H1 (cell line): ENCODE data around the gene KRT75. TPM values are rescaled to one million over a fixed set of nuclear protein-coding genes. Genes with fewer than 3 reads are reported as not detected.

Source experiments
- CTCF ChIA-PET: fragments of 300-600 bp; sonication (Branson Sonifier 250); formaldehyde crosslinking; loops from one replicate; lab custom pipeline; 2021; ENCODE audit not compliant: partially characterized antibody; lab: Charles Lee
- POLR2A ChIA-PET: fragments of 300-600 bp; sonication (Branson Sonifier 250); formaldehyde crosslinking; loops from one replicate; lab custom pipeline; 2021; ENCODE audit warnings: inconsistent platforms; ENCODE audit not compliant: partially characterized antibody; lab: Charles Lee
- DNase-seq, 2 experiments: peaks; one replicate each; pipeline versions ENCODE4 v3.0.0 to v3.0.0-alpha.2; 2010 to 2022; ENCODE audit warnings: low spot score in 2 of 2, low read depth in 1 of 2, mixed read lengths in 1 of 2
- FAIRE-seq: peaks from 2 replicates; lab custom pipeline; 2011; peaks lifted over from hg19 to GRCh38; lab: Jason Lieb, UNC
- H2AFZ ChIP-seq: 2 replicates; pipeline ENCODE4 v1.8.1; 2012; ENCODE audit warnings: low read length, inconsistent platforms
- H2AK5ac ChIP-seq: 2 replicates; pipeline ENCODE4 v1.6.1; 2013; ENCODE audit warnings: low read depth, low read length
- H2BK120ac ChIP-seq: replicated peaks from 2 replicates; pipeline ENCODE3; 2013; ENCODE audit warnings: low read depth, low read length, inconsistent platforms
- H2BK12ac ChIP-seq: 2 replicates; pipeline ENCODE4 v1.6.1; 2013; ENCODE audit warnings: low read depth, low read length
- H2BK15ac ChIP-seq: 2 replicates; pipeline ENCODE4 v1.6.1; 2013; ENCODE audit warnings: low read length
- H2BK20ac ChIP-seq: 2 replicates; pipeline ENCODE4 v1.6.1; 2013; ENCODE audit warnings: low read length
- H2BK5ac ChIP-seq: 2 replicates; pipeline ENCODE4 v1.6.1; 2013; ENCODE audit warnings: low read depth, low read length
- H3K14ac ChIP-seq: 2 replicates; pipeline ENCODE4 v1.6.1; 2013; ENCODE audit warnings: inconsistent platforms; ENCODE audit not compliant: insufficient read length
- H3K18ac ChIP-seq: 2 replicates; pipeline ENCODE4 v1.6.1; 2013; ENCODE audit warnings: low read length; ENCODE audit errors: extremely low read depth
- H3K23ac ChIP-seq: 2 replicates; pipeline ENCODE4 v1.6.1; 2013; ENCODE audit warnings: inconsistent platforms; ENCODE audit not compliant: insufficient read length
- H3K23me2 ChIP-seq: 2 replicates; pipeline ENCODE4 v1.6.1; 2013; ENCODE audit warnings: low read depth, low read length
- H3K27ac ChIP-seq: 2 replicates; pipeline ENCODE4 v1.6.1; 2011; ENCODE audit warnings: low read depth, low read length, inconsistent platforms
- H3K27me3 ChIP-seq, 4 experiments: replicated peaks in 1 of 4; 1 replicate in 1 of 4; 2 replicates in 3 of 4; pipeline versions ENCODE4 v1.6.1 to v1.8.1; 2011 to 2013; ENCODE audit warnings: low read length in 3 of 4, mild to moderate bottlenecking in 3 of 4, inconsistent platforms in 2 of 4, mixed read lengths in 2 of 4, moderate library complexity in 1 of 4; ENCODE audit not compliant: control insufficient read depth in 3 of 4, insufficient read depth in 3 of 4; ENCODE audit errors: extremely low read depth in 1 of 4
- H3K36me3 ChIP-seq, 4 experiments: 2 replicates each; pipeline versions ENCODE4 v1.6.1 to v1.8.1; 2011 to 2013; ENCODE audit warnings: mild to moderate bottlenecking in 4 of 4, low read length in 3 of 4, moderate library complexity in 2 of 4, control low read depth in 1 of 4, inconsistent platforms in 1 of 4; ENCODE audit not compliant: insufficient read depth in 4 of 4, control insufficient read depth in 2 of 4
- H3K4ac ChIP-seq: replicated peaks from 2 replicates; pipeline ENCODE3; 2013; ENCODE audit warnings: low read length, low read depth, mixed read lengths, inconsistent platforms; ENCODE audit not compliant: insufficient read length
- H3K4me1 ChIP-seq, 4 experiments: replicated peaks in 1 of 4; 1 replicate in 1 of 4; 2 replicates in 3 of 4; pipeline versions ENCODE4 v1.6.1 to v1.8.1; 2011 to 2013; ENCODE audit warnings: low read length in 3 of 4, inconsistent platforms in 2 of 4, mixed read lengths in 1 of 4; ENCODE audit not compliant: insufficient read depth in 4 of 4, control insufficient read depth in 3 of 4
- H3K4me2 ChIP-seq, 2 experiments: 2 replicates each; pipeline versions ENCODE4 v1.6.1 to v1.8.1; 2011 to 2013; ENCODE audit warnings: low read depth in 2 of 2, low read length in 2 of 2, control low read depth in 1 of 2, inconsistent platforms in 1 of 2, mild to moderate bottlenecking in 1 of 2; ENCODE audit not compliant: insufficient read depth in 1 of 2
- H3K4me3 ChIP-seq, 4 experiments: fragments of 200-600, 300-600 bp in 1 of 4; sonication (generic), shearing (Covaris generic), sonication (Bioruptor Twin) in 1 of 4; 2 replicates each; pipeline versions ENCODE4 v1.5.1 to v1.8.1; 2011 to 2016; ENCODE audit warnings: low read length in 4 of 4, low read depth in 3 of 4, control low read depth in 2 of 4, inconsistent platforms in 2 of 4, mild to moderate bottlenecking in 2 of 4, mixed read lengths in 1 of 4, moderate library complexity in 1 of 4; ENCODE audit not compliant: insufficient read depth in 2 of 4; ENCODE audit errors: extremely low read depth in 1 of 4
- H3K56ac ChIP-seq: replicated peaks from 2 replicates; pipeline ENCODE3; 2013; ENCODE audit warnings: low read depth, mild to moderate bottlenecking, mixed read lengths, low read length, inconsistent platforms; ENCODE audit not compliant: insufficient read length
- H3K79me1 ChIP-seq: 2 replicates; pipeline ENCODE4 v1.6.1; 2013; ENCODE audit warnings: low read depth, low read length, control low read depth
- H3K79me2 ChIP-seq, 2 experiments: 2 replicates each; pipeline versions ENCODE4 v1.6.1 to v1.8.1; 2012 to 2013; ENCODE audit warnings: low read length in 2 of 2, mild to moderate bottlenecking in 2 of 2, inconsistent platforms in 1 of 2; ENCODE audit not compliant: insufficient read depth in 2 of 2, control insufficient read depth in 1 of 2
- H3K9ac ChIP-seq, 4 experiments: replicated peaks in 1 of 4; 1 replicate in 1 of 4; 2 replicates in 3 of 4; pipeline versions ENCODE4 v1.6.1 to v1.8.1; 2011 to 2013; ENCODE audit warnings: low read depth in 3 of 4, low read length in 3 of 4, control low read depth in 2 of 4, mild to moderate bottlenecking in 2 of 4, moderate library complexity in 2 of 4, inconsistent platforms in 1 of 4; ENCODE audit errors: extremely low read depth in 1 of 4
- H3K9me3 ChIP-seq, 2 experiments: 2 replicates each; pipeline versions ENCODE4 v1.6.1 to v1.8.1; 2012 to 2013; ENCODE audit warnings: mild to moderate bottlenecking in 2 of 2, moderate library complexity in 2 of 2, control low read depth in 1 of 2, inconsistent platforms in 1 of 2, low read depth in 1 of 2, low read length in 1 of 2, mixed read lengths in 1 of 2; ENCODE audit not compliant: insufficient read depth in 2 of 2
- H4K20me1 ChIP-seq, 2 experiments: replicated peaks in 1 of 2; 2 replicates each; pipeline versions ENCODE3 to v1.8.1; 2011 to 2013; ENCODE audit warnings: inconsistent platforms in 2 of 2, low read length in 2 of 2, mild to moderate bottlenecking in 1 of 2; ENCODE audit not compliant: insufficient read depth in 2 of 2, control insufficient read depth in 1 of 2
- H4K5ac ChIP-seq: 2 replicates; pipeline ENCODE4 v1.6.1; 2013; ENCODE audit warnings: low read length, low read depth, mixed read lengths, inconsistent platforms; ENCODE audit not compliant: insufficient read length
- H4K8ac ChIP-seq: 2 replicates; pipeline ENCODE4 v1.8.0; 2013; ENCODE audit warnings: mild to moderate bottlenecking, moderate library complexity, low read length, inconsistent platforms; ENCODE audit not compliant: insufficient read depth; ENCODE audit errors: extremely low read depth
- H4K91ac ChIP-seq: replicated peaks from 2 replicates; pipeline ENCODE3; 2013; ENCODE audit warnings: low read length, mixed read lengths, inconsistent platforms; ENCODE audit not compliant: insufficient read length
- WGBS, 2 experiments: shearing (Covaris generic) in 1 of 2; methylation state at CpG; one replicate each; pipeline versions ENCODE4 v1.1.6 to v1.1.7; 2013 to 2015; ENCODE audit warnings: low lambda C conversion rate in 2 of 2, mixed read lengths in 2 of 2, inconsistent platforms in 1 of 2, low coverage in 1 of 2, missing lambda C conversion rate in 1 of 2; ENCODE audit not compliant: insufficient replicate concordance in 2 of 2, insufficient coverage in 1 of 2, insufficient read length in 1 of 2; ENCODE audit errors: extremely low coverage in 1 of 2, missing lambda C conversion rate in 1 of 2; 5-methylcytosine and 5-hydroxymethylcytosine counted together
- polyA plus RNA-seq, 7 experiments: library from polyadenylated mRNA; depleted of rRNA in 3 of 7; stranded (reverse) in 5 of 7; unstranded in 2 of 7; fragments of >200 nt in 5 of 7; fragments of 200-250 nt in 2 of 7; gene quantifications; 1 replicate in 5 of 7; 2 replicates in 1 of 7; 4 replicates in 1 of 7; pipeline versions ENCODE4 v1.2.1 to v1.2.3, GENCODE V29; 2011 to 2013; ENCODE audit warnings: missing spikeins in 2 of 7, mixed read lengths in 2 of 7
- total RNA-seq: library from RNA; stranded (reverse); fragmentation: NEBNext Ultra II Directional; extraction: Animal tissue kit (Norgen Biotek cat#: 25700); gene quantifications from 2 replicates; pipeline ENCODE4 v1.2.1, GENCODE V29; 2021

Gene KRT75
- total and polyA plus RNA-seq, 2 of the 8 experiments (the other 6 are each of a cell fraction or from before 2014, with no cell fraction given) = not detected

DNA sequence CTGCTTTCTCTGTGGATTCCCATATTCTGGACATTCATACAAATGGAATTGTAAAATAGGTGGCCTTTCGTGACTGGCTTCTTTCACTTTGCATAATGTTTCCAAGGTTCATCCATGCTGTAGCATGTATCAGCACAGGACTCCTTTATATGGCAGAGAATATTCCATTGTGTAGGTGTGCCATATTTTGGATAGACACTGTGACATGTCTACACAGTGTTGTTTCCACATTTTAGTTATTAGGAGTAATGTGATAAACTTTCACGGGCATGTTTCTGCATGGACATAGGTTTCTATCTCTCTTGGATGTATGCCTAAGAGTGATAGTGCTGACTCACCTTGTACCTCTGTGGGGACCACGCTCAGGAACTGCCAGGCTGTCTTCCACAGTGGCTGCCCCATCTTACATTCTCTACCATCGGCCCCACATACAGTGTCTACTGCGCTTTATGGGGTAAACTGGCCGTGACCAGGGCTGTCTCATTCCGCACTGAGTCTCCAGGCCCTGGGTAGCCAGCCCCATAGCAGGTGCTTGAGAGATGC lies 41.6 kb downstream of the KRT75 start:
- peaks cover 0 to 4% (median 0%) of the 10 kb centered on the region in 4 experiments; a peak in 1 of 7 replicates for H3K27me3 ChIP-seq
- POLR2A ChIA-PET = interaction anchor here (0.6 kb wide), 1 partner anchor 481 kb away, joined by 3 read pairs; no protein-coding TSS in a partner anchor

More for the DNA sequence above, 41.6 kb downstream of the KRT75 start:
- no peak overlapping the region for H3K4me2 ChIP-seq
- no peak for FAIRE-seq
- no peaks in the 10 kb centered on the region; the same call in 1 of the 2 replicates for H3K79me1 ChIP-seq
- no peaks in the 10 kb centered on the region for H3K79me2 ChIP-seq
- H4K20me1 ChIP-seq = no peaks in the 10 kb centered on the region
- H3K36me3 ChIP-seq = no peaks in the 10 kb centered on the region
- no peak overlapping the region for H2BK5ac ChIP-seq
- no peaks in the 10 kb centered on the region for H3K23me2 ChIP-seq
- 88% methylated on average over 7 of the region's 7 CpGs; no CpG with 5 or more reads in 1 of the 2 experiments for WGBS, 2 experiments
- no peak overlapping the region for H3K14ac ChIP-seq
- peaks cover 0 to 7% (median 1%) of the 10 kb centered on the region in 4 experiments; a peak in 2 of 7 replicates for H3K4me1 ChIP-seq
- no peak for DNase-seq
- H3K9ac ChIP-seq = no peak overlapping the region
- no peak overlapping the region for H3K23ac ChIP-seq
- no peak overlapping the region for H2BK120ac ChIP-seq
- no peak overlapping the region for H2BK20ac ChIP-seq
- no peak overlapping the region for H4K91ac ChIP-seq
- no peaks in the 10 kb centered on the region for H3K9me3 ChIP-seq
- no peak overlapping the region for H3K4me3 ChIP-seq
- CTCF ChIA-PET = interaction anchor here (0.6 to 11.3 kb wide), 27 partner anchors 9 to 487 kb away, joined by 3 to 112 read pairs (median 4); partner anchors contain the start of gene KRT5
- no peak overlapping the region for H3K27ac ChIP-seq
- H3K18ac ChIP-seq = no peak overlapping the region
- H2AFZ ChIP-seq = no peak overlapping the region
- H3K56ac ChIP-seq = no peak overlapping the region
- H3K4ac ChIP-seq = no peak overlapping the region
- no peak overlapping the region for H4K8ac ChIP-seq
- no peak overlapping the region for H2BK12ac ChIP-seq
- no peak overlapping the region for H4K5ac ChIP-seq
- H2AK5ac ChIP-seq = no peak overlapping the region
- H2BK15ac ChIP-seq = no peak overlapping the region
